ENCODE measurements around the gene PRKCA.

GRCh38 chr17:66620528-66620927 lies 318.1 kb downstream of the PRKCA start:
- TF ChIP-seq ZNF44 (CRISPR knock-in tag; IDR thresholded peaks at IDR 0.05) (no peak), HOMEZ (CRISPR knock-in tag; IDR thresholded peaks at IDR 0.05; ENCODE audit: low read depth) (no peak), ELF4 (CRISPR knock-in tag; IDR thresholded peaks at IDR 0.05; ENCODE audit: borderline replicate concordance) (no peak), CTCF (CRISPR knock-in tag; IDR thresholded peaks at IDR 0.05) (no peak), ZNF550 (CRISPR knock-in tag; IDR thresholded peaks at IDR 0.05; ENCODE audit: borderline replicate concordance) (no peak), EP300 (IDR thresholded peaks at IDR 0.05; ENCODE audit: low read depth in 2 of 2, low read length in 2 of 2) (no peak), EP300 (CRISPR knock-in tag; IDR thresholded peaks at IDR 0.05; ENCODE audit: borderline replicate concordance) (no peak), ELK4 (CRISPR knock-in tag; IDR thresholded peaks at IDR 0.05; ENCODE audit: borderline replicate concordance) (no peak), EZH2 (conservative IDR thresholded peaks at IDR 0.05; ENCODE audit: low read depth, low read length) (no peak), TAF15 (IDR thresholded peaks at IDR 0.05; ENCODE audit: low read depth, low read length, poor library complexity, severe bottlenecking) (no peak)

Data from HepG2 (cell line).